Activated T-cell treated with anti-CD3 and anti-CD28 coated beads, Interleukin-2, amount 50 U/mL, for 48 hours (primary cell): ENCODE results near the gene MARCHF2.

ENCODE experiments used
- DNase-seq, 2 experiments: peaks; one replicate each; pipeline ENCODE4 v3.0.0-alpha.2; 2020

Gene MARCHF2

GRCh38 chr19:8455018-8455417, 41.9 kb downstream of the MARCHF2 start:
- DNase-seq: no peak

DNA sequence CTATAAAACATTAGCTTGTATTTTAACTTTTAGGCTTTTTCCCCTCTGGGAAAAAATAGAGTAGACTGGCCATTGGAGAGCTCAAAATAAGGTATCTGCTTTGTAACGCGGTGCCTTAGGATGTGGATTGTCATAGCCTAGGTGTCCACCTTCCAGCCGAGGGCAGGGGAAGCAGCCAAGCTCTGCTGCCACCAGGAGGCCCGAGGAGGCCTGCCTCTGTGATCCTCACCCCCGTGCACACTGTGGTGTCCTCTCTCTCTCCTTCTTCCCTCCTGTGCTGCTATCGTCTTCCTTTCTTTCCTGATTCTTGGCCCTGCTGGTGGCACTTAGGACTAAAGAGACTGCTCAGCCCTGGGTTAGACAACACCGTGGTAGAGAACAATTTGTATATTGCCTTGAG, 43.0 kb downstream of the MARCHF2 start:
- no peak for DNase-seq

GRCh38 chr19:8457209-8457608, 44.1 kb downstream of the MARCHF2 start:
- no peak for DNase-seq

DNA sequence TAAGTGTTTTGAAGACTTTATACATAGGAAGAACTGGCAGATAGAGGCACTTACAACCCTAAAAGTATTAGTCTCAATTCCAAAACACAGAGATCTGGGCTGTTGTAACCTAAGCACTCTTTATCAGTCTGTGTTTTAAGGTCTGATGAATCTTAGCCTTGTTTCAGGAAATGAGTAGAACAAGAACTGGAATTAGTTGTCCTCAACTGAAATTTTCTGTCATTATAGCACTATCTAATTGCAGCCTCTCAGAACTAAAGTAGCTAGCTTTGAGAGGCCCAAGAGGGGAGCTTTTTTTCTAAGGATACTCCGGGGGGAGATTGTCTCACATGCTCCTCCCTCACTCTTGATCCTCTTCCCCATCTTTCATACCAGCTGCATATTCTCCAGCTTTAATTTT, 44.7 kb downstream of the MARCHF2 start:
- DNase-seq: no peak

DNA sequence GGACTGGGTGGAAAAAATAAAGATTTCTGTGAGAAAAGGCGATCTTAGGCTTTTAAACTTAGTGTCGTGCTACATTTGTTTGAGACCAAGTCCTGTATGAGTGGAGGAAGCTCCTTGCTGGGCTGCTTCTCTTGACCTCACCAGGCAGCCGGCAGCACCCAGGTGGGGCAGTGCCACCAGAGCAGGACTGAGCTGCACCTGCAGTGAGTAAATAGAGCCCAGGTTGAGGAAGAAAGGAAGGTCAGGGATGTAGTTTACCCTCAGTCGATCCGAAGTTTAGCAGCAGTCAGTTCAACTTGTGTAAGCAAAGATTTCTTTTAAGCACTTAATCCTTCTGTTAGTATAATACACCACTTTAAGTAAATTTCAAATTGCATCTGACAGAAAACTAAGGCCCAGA, 45.3 kb downstream of the MARCHF2 start:
- DNase-seq: no peak

- DNase-seq: no peak
These were observed 46.0 kb downstream of the MARCHF2 start for GRCh38 chr19:8459095-8459494.

DNA sequence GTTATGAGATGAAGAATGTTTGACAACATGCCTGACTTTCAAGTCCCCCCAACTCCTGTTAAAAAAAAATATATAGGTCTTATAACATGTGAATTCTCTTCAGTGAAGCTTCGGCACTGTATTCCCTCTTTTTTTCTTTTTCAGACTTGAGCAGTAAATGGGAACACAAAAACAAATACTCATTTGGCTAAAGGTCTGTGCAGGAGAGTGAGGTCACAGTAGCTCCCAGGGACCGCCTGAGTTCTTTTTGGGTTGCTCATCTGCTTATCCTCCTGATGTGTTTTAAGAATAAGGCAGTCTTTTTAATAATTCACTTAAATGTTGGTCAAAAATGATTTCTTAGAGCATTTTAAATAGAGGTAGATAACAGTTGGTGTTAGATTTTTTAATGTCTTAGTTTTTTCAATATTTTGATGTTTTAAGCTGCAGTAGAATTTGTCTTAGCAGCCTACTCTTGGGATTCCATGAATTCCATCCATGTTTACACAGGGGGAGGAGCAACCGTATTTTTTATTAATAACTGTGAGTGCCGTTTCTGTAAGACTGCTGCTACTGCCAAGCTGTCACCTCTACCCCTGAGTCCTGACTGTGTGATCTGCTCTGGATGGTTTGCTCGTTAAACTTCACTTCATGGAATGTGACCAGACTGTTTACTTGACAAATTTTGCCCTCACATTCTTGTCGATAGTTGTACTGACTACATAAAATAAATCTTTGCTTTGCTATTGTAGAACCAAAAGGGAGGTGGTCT, 46.6 kb downstream of the MARCHF2 start:
- no peak for DNase-seq

GRCh38 chr19:8460516-8461298, 47.6 kb downstream of the MARCHF2 start:
- no peak for DNase-seq

- DNase-seq: no peak
These were observed 48.3 kb downstream of the MARCHF2 start for GRCh38 chr19:8461376-8461775.

DNA sequence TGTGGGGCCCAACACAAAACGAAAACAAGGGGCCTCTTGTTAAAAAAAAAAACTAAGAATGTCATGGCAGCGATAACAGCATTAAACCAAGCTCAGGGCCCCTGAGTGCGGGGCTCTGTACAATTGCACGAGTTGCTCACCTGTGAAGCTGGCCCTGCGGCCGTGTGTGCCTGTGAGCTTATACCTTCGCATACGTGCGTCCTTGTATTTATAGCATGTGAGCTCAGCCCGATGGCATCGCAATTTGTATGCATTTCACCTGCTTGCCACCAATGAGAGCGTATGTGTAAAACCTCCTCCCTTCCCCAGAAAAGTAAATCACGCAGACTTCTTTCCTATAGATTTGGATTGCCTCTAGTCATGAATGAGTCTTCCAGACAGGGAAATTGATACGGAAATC, 48.8 kb downstream of the MARCHF2 start:
- DNase-seq: no peak

DNA sequence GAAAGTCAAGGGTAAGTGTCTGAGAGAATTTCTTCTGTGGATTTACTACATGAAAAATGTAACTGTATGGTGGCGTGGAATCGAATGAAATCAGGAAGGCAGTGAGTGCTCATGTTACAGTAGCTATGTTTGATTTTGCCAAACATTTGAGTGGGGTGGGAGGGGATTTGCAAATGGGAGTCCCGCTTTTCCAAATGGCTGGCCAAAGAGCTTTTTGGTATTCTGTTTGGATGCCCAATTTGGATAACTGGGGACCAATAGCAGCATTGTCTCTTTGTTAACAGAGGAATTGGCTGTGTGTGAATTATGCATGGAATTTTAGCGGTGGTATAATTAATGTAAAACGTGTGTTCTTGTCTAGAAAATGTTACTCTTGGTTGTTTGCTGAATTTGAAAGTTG, 49.5 kb downstream of the MARCHF2 start:
- DNase-seq: no peak

DNA sequence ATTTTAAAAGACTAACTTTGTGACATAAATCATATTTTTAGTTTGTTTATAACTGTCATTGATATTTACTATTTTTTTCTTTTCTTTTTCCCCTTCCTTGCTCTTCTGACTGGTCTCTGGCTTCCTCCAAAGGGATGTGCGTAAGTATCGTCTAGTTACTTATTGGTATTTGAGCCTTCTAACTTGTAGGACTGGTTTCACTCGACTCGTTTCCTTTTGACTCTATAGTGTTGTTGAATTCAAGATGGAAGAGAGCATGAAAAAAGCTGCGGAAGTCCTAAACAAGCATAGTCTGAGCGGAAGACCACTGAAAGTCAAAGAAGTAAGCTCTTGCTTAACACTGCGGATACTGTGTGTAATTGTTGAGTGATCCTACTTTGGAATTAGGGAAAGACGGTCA, 50.3 kb downstream of the MARCHF2 start:
- no peak for DNase-seq

DNA sequence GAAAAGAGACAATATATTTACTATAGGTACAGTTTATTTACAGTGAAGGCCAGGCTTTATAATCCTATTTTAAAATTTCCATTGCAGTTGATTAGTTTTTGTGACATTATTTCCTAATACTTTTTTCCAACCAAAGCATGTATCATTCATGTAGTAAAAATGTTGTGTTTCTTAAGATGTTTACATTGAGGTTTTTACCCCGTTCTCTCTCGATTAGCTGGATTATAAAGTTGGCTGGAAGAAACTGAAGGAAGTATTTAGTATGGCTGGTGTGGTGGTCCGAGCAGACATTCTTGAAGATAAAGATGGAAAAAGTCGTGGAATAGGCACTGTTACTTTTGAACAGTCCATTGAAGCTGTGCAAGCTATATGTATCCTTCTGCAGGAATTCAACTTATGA, 52.9 kb downstream of the MARCHF2 start:
- DNase-seq: no peak

DNA sequence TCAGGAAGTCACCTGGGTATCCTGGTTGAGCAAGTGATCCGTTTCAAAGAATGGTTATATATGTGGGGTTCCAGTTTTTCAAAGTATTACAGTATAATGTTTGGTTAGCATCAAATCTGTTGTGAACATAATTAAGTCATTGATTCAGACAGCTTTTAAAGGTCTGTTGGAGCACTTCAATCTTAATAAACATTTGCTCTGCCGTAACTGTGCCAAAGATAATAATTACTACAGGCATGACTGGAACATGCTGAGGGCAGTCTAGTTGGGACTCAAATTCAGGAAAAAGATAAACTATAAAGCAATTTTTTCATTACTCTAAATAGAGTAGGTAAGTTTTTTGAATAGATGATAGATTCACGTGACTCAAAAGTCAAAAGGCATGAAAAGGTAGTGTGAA, 55.0 kb downstream of the MARCHF2 start:
- no peak for DNase-seq

GRCh38 chr19:8468761-8469373, 55.8 kb downstream of the MARCHF2 start:
- no peak for DNase-seq

DNA sequence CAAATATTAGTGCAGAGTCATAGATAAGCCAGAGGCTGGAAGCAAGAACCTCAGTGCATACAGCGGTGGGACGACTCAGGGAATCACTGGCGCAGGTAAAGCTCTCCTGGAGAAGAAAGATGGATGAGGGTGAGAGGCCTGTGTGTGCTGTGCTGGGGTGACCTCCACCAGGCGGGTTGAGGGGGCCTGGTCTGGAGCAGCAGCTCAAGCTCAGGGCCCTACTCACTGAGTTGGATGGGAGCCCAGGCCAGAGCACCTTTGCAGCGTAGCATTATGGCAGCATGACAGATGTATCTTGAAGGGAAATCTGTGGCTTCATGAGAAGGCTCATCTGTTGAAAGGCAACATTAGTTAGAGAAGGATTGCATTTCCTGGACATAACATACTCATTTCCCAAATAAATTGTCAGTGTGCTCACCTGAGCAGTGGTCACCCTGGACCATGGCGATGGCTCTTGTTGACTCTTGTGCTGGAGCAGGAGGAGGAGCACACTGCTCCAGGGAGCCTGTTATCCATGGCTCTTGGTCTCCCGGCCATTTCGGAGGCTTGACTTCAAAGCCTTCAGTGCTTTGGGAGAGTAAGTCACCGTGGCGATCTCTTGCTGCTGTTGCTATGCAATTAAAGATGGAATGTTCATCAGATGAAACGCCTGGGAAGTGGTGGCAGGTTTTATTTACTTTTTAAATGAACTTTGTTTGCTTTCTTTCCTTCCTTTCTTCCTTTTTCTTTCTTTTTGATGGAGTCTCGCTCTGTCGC, 56.7 kb downstream of the MARCHF2 start:
- DNase-seq: no peak

DNA sequence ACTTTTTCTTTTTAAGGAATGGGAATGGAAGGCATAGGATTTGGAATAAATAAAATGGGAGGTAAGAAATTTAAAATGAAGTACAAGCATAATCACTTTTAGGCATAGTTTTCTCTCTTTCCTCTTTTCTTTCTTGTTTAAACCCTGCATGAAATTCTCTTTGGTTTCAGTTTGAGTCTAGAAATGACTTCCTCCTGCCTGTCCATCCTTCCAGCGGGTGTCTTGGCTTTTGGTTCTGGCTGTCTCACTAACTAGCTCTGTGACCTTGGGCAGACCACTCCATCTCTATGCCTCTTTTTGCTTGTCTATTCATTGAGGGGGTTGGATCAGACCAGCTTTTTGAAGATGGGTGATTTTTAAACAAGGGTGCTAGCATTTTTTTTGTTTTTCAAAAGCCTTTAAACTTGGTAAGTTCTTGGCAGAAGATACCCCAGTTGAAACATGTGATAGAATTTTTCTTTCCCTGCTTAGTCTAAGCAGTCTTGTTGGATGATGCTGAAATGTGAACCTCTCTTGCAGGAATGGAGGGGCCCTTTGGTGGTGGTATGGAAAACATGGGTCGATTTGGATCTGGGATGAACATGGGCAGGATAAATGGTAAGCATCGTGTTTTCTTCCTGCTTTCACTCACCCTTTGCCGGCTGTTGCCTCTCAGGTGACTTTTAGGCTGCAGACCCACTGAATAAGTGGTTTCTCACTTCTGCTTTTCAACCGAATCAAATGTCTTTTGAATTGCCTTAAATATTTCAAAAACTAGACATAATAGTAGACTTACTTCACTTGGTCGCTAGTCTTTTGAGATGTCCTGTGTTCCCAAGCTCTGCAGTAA, 60.8 kb downstream of the MARCHF2 start:
- DNase-seq: no peak

GRCh38 chr19:8475005-8475404, 61.9 kb downstream of the MARCHF2 start:
- no peak for DNase-seq

DNA sequence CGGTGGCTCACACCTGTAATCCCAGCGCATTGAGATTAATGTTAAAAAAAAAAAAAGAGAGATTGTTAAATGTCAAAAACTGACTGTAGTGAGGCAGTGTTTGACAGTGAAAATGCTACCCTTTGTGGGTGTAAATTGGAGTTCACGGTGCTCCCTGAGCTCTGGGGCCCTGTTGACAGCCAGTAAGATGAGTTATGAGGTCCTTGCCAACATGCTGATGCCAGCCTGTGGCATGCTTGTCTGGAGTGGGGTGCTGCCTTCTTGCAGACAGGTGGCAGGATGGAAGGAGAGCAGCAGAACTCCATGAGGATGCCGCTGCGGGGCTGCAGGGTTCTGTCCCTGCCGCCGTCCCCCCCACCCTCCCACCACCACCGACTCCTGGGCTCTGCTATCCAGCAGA, 63.4 kb downstream of the MARCHF2 start:
- no peak for DNase-seq

DNA sequence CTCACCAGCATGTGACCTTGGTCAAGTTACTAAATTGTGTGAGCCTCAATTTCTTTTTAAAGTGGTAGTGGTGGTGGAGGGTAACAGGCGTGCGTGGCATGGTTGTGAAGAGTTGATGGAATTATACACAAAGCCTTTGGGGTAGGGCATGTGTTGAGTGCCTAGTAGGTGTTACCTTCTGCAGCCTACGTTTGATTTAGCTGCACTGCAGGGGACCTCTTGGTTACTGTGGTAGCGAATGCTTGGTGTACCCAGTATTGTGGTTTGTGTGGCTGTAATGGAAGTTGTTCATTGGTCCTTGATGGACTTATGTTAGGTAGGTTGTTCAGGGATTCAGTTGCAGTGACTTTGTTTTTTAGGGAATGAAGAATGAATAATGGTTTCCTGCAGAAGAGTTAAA, 64.8 kb downstream of the MARCHF2 start:
- DNase-seq: no peak

DNA sequence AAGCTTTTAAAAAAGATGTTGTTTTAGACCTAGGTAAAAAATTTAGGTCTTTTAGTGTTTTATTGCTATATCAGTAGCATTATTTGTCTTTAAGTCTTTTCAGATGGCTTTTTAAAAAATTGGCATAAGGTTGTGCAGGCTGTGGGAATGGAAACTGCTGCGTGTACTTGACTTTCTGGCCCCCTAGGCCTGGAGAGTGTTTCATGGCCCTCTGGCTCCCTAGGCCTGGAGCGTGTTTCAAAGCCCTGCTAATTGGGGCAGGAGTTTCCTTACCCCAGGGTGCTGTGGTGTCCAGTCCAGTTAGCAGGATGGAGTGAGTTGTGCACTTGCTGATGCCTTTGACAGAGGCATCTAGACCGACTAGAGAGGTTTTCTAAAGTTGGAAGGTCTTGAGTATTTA, 65.5 kb downstream of the MARCHF2 start:
- no peak for DNase-seq

- no peak for DNase-seq
These were observed 68.1 kb downstream of the MARCHF2 start for GRCh38 chr19:8481201-8481600.
